Transverse colon (tissue), 4 donors: Measurements from ENCODE around the gene SRM. TPM values are rescaled to one million over a fixed set of nuclear protein-coding genes. Genes with fewer than 3 reads are reported as not detected.

Experiments used
- DNase-seq: peaks from one replicate; pipeline ENCODE4 v3.0.0-alpha.2; 2019
- H3K27ac ChIP-seq, 4 donors: fragments of 200-600 bp; sonication (generic); 2 replicates each; pipeline ENCODE4 v1.5.1; 2016 to 2018; ENCODE audit warnings: inconsistent platforms in 4 of 4
- H3K27me3 ChIP-seq: fragments of 200-600 bp; sonication (generic); 2 replicates; pipeline ENCODE4 v1.5.1; 2017; ENCODE audit warnings: inconsistent platforms
- H3K36me3 ChIP-seq, 4 donors: fragments of 200-600 bp; sonication (generic); 2 replicates each; pipeline ENCODE4 v1.5.1; 2017 to 2019; ENCODE audit warnings: inconsistent platforms in 4 of 4
- H3K4me1 ChIP-seq, 4 donors: fragments of 200-600 bp; sonication (generic); 2 replicates each; pipeline ENCODE4 v1.5.1; 2017 to 2020; ENCODE audit warnings: inconsistent platforms in 4 of 4
- H3K4me3 ChIP-seq, 4 donors: fragments of 200-600 bp; sonication (generic); 1 replicate in 1 of 4; 2 replicates in 3 of 4; pipeline versions ENCODE4 v1.5.1 to v1.6.1; 2017 to 2019; ENCODE audit warnings: inconsistent platforms in 4 of 4
- H3K9me3 ChIP-seq, 2 donors: fragments of 200-600 bp; sonication (generic); 2 replicates each; pipeline ENCODE4 v1.5.1; 2017 to 2019; ENCODE audit warnings: inconsistent platforms in 2 of 2
- EP300 ChIP-seq: sonication (generic); formaldehyde crosslinking; IDR thresholded peaks from one replicate; pipeline ENCODE4 v1.6.1; 2017; ENCODE audit warnings: antibody characterized with exemption, low read depth
- POLR2A ChIP-seq: fragments of 450-650 bp; IDR thresholded peaks from one replicate; pipeline ENCODE4 v1.6.1; 2016; ENCODE audit warnings: antibody characterized with exemption, mild to moderate bottlenecking, moderate library complexity
- POLR2AphosphoS5 ChIP-seq, 3 donors: sonication (generic); formaldehyde crosslinking; IDR thresholded peaks; one replicate each; pipeline ENCODE4 v1.6.1; 2016; ENCODE audit warnings: antibody characterized with exemption in 3 of 3
- WGBS, 2 donors: methylation state at CpG; one replicate each; pipeline ENCODE4 v1.1.5; 2018; ENCODE audit warnings: low coverage in 1 of 2; 5-methylcytosine and 5-hydroxymethylcytosine counted together
- in situ Hi-C, 4 donors: fragments of 200-750 bp; cut with MboI; loops; one replicate each; pipeline versions ENCODE4 v1.15.0 to v1.15.1; 2017; ENCODE audit warnings: low sequenced_read_pairs in 3 of 4, low pct_ligation_motif_present in 1 of 4, low pct_unique_long_range_greater_than_20kb in 1 of 4
- intact Hi-C: fragments of 100-400 bp; cut with DNase I; formaldehyde crosslinking; loops from one replicate; pipeline ENCODE4 v1.15.1; 2023; ENCODE audit warnings: low total_unique reads
- total RNA-seq, 4 donors: library from RNA; depleted of rRNA; stranded (reverse); fragments of >200 nt; gene quantifications; one replicate each; pipeline ENCODE4 v1.1.0, GENCODE V29; 2016
- TF ChIP-seq, protein P1 (sequence below), 5 experiments: fragments of 200-600 bp in 3 of 5; fragments of 450-650 bp in 2 of 5; sonication (generic) in 3 of 5; IDR thresholded peaks; 1 replicate in 2 of 5; 2 replicates in 3 of 5; pipeline ENCODE4 v1.5.1; 2016 to 2017; ENCODE audit warnings: antibody characterized with exemption in 5 of 5, inconsistent platforms in 3 of 5, mild to moderate bottlenecking in 2 of 5, moderate library complexity in 1 of 5

Gene SRM
- total RNA-seq, 4 donors from 2014 or later: 13.0 to 25.1 (median 20.3) TPM

DNA sequence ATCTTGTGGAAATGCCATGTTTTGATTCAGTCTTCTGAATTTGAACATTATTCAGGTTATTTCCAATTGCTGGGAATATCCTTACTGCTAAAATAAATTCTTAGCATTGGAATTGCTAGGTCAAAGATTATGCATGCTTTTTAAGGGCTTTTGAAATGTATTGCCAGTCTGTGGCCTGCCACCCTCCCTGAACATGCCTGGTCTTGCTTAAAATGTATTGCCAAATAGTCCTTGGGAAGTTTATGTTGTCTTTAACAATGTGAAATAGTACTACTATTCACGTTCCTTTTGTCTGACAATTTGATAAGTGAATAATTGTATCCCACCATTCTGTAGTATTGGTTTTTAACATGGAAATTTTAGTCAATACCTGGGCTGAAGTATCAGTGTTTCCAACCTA lies 33.8 kb downstream of the SRM start:
- H3K9me3 ChIP-seq: no peaks in the 10 kb centered on the region
- intact Hi-C loops: no loop called here
- H3K4me1 ChIP-seq: no peaks in the 10 kb centered on the region
- no peaks in the 10 kb centered on the region for H3K27me3 ChIP-seq
- H3K4me3 ChIP-seq: no peak overlapping the region
- H3K36me3 ChIP-seq: peaks cover 0 to 47% (median 21%) of the 10 kb centered on the region in 4 donors
- H3K27ac ChIP-seq: no peak overlapping the region
- TF ChIP-seq, protein P1, sequence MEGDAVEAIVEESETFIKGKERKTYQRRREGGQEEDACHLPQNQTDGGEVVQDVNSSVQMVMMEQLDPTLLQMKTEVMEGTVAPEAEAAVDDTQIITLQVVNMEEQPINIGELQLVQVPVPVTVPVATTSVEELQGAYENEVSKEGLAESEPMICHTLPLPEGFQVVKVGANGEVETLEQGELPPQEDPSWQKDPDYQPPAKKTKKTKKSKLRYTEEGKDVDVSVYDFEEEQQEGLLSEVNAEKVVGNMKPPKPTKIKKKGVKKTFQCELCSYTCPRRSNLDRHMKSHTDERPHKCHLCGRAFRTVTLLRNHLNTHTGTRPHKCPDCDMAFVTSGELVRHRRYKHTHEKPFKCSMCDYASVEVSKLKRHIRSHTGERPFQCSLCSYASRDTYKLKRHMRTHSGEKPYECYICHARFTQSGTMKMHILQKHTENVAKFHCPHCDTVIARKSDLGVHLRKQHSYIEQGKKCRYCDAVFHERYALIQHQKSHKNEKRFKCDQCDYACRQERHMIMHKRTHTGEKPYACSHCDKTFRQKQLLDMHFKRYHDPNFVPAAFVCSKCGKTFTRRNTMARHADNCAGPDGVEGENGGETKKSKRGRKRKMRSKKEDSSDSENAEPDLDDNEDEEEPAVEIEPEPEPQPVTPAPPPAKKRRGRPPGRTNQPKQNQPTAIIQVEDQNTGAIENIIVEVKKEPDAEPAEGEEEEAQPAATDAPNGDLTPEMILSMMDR (IDR thresholded peaks at IDR 0.05): no peak
- TF ChIP-seq POLR2A (no peak), EP300 (no peak), POLR2AphosphoS5 (IDR thresholded peaks at IDR 0.05) (no peak)
- in situ Hi-C loops: loop anchor here in 2 of 4 donors (25.0 kb wide), 1 partner anchor 611 kb away; no protein-coding TSS in a partner anchor
- DNase-seq: no peak
- WGBS, 2 donors: 50 to 74% methylated on average over 1 of the region's 1 CpG

- H3K36me3 ChIP-seq: peaks cover 0 to 51% (median 24%) of the 10 kb centered on the region in 4 donors
- no peak for DNase-seq
- no peak overlapping the region for H3K27ac ChIP-seq
- TF ChIP-seq, protein P1 (IDR thresholded peaks at IDR 0.05): no peak
- TF ChIP-seq POLR2AphosphoS5 (IDR thresholded peaks at IDR 0.05) (no peak), EP300 (no peak), POLR2A (no peak)
- in situ Hi-C loops: loop anchor here in 2 of 4 donors (25.0 kb wide), 1 partner anchor 612 kb away; no protein-coding TSS in a partner anchor
- no peak overlapping the region for H3K4me3 ChIP-seq
- WGBS, 2 donors: 83 to 89% methylated on average over 1 of the region's 1 CpG
- no peaks in the 10 kb centered on the region for H3K4me1 ChIP-seq
- no peaks in the 10 kb centered on the region for H3K27me3 ChIP-seq
- intact Hi-C loops: no loop called here
- no peaks in the 10 kb centered on the region for H3K9me3 ChIP-seq
Observed at GRCh38 chr1:11025618-11026017, 34.2 kb downstream of the SRM start.

DNA sequence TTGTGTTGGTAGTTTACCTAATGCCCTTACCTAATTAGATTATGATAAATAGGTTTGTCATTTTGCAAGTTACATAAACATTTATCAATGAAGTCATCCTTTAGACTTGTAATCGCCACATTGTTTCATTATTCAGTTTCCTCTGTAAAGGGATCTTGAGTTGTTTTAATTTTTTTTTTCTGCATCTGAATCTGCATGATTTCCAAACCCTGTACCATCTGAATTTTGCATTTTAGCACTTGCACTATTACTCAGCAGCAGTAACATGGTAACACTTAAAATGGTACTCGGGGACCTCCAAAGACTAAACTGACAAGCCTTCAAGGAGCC lies 35.0 kb downstream of the SRM start:
- TF ChIP-seq, protein P1 (IDR thresholded peaks at IDR 0.05): no peak
- TF ChIP-seq POLR2A (no peak), POLR2AphosphoS5 (IDR thresholded peaks at IDR 0.05) (no peak), EP300 (no peak)
- Histone ChIP-seq H3K27me3 (no peaks in the 10 kb centered on the region), H3K4me3 (no peak overlapping the region), H3K36me3 (peaks cover 0 to 59% (median 28%) of the 10 kb centered on the region in 4 donors), H3K9me3 (no peaks in the 10 kb centered on the region), H3K27ac (no peak overlapping the region), H3K4me1 (no peaks in the 10 kb centered on the region)
- DNase-seq: no peak
- intact Hi-C loops (no loop called here), in situ Hi-C loops (loop anchor here in 2 of 4 donors (25.0 kb wide), 1 partner anchor 612 kb away; no protein-coding TSS in a partner anchor)
- 69 to 79% methylated on average over 2 of the region's 2 CpGs for WGBS, 2 donors

GRCh38 chr1:11024154-11024873 lies 35.5 kb downstream of the SRM start:
- WGBS, 2 donors: 87 to 100% methylated on average over 3 of the region's 3 CpGs
- no peak for TF ChIP-seq POLR2A
- no peak for TF ChIP-seq EP300
- TF ChIP-seq POLR2AphosphoS5 (IDR thresholded peaks at IDR 0.05): no peak
- TF ChIP-seq, protein P1 (IDR thresholded peaks at IDR 0.05): no peak
- DNase-seq: no peak
- in situ Hi-C loops: no loop called here
- no peaks in the 10 kb centered on the region for H3K9me3 ChIP-seq
- intact Hi-C loops: no loop called here
- peaks cover 0 to 64% (median 31%) of the 10 kb centered on the region in 4 donors for H3K36me3 ChIP-seq
- H3K27me3 ChIP-seq: no peaks in the 10 kb centered on the region
- H3K4me1 ChIP-seq: peaks cover 0 to under 1% (median 0%) of the 10 kb centered on the region in 4 donors
- no peak overlapping the region for H3K4me3 ChIP-seq
- H3K27ac ChIP-seq: no peak overlapping the region
